ENCODE data around the gene UAP1.

The UAP1 gene

DNA sequence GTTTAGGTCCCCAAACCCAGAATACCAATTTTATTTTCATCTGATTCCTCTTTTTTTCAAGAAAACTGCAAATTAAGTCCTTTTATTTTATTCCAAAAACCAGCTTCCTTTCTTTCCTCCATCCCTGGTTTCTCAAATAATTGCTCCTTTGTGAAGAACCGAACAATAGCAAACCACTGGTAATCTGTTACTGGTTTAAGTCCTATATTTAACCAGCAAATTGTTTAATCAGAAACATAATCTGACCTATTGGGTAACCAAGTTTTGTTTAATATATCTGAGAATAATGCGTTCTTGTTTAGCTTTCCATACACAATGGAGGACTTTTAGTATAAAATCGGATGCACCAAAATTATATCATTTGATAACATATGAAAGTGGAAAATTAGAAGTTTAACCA is 57.6 kb downstream of the UAP1 start:
- no peak for DNase-seq

DNA sequence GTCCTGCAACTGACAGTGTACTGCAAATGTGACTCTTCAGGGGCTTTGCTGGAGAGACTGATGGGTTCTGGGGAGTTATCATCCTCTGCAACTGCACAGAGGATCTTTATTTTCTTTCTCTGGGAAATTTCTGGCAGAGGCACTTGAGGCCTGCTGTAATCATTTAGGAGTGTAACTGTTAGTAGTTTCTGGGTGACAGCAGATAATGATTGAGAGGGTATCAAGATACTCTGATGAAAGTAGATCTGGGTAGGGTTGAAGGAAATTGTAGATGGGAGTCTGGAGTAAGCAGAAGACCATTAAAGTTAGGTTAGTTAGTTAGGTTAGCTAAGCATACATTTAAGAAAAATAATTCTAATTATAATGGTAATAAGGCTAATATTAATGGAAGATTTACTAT is 59.7 kb downstream of the UAP1 start:
- no peak for DNase-seq

DNA sequence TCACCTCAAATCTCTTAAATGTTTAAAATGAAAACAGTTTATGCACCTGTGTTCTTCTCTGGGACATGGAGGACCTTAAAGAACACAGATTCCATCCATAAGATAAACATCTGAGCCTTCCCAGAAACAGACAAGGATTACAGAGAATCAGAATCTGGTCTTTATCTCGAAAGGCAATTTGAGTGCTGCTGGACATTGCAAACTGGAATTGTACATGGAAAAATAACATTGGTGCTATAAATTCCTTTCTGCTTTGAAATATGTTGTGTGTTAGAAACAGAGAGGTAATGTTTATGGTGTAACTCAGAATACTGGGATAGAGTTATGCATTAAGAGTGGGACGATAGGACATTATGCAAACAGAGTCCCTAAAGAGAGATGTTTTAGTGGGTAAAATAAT is 64.2 kb downstream of the UAP1 start:
- DNase-seq = no peak

DNA sequence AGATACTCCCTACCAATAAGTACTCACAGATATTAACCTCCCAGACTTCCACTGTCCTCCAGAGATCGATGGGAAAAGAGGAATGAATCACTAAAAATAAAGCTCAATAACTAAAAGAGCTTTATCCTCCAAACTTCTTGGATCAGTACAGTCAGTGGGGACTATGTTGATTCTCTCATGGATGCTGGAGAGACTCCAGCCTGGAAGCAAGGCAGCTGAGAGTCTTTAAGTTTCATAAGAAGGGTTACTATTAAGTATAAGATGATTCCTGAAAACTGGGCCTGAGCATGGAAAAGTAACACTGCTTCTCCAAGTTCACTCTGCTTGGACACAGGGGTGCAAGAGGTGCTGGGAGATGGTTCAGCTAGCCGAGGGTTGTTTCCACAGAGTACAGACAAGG is 64.6 kb downstream of the UAP1 start:
- DNase-seq = no peak

DNA sequence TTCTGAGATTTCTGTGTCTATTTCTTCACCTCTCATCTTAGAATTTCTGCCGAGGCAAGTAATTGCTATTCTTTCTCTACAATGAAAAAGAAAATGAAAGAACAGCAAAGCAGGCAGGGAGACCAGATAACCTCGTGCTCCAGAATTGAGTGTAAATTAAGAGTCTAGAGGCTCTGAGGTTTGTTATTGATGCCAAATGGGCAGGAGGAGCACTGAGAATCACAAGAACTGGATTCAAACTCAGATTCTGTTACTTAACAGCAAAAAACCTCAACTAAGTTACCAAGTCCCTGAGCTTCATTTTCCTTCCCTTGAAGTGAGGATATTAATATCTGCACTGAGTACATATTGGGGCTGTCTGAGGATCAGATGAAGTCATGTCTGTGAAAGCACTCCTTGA is 65.2 kb downstream of the UAP1 start:
- no peak for DNase-seq

DNA sequence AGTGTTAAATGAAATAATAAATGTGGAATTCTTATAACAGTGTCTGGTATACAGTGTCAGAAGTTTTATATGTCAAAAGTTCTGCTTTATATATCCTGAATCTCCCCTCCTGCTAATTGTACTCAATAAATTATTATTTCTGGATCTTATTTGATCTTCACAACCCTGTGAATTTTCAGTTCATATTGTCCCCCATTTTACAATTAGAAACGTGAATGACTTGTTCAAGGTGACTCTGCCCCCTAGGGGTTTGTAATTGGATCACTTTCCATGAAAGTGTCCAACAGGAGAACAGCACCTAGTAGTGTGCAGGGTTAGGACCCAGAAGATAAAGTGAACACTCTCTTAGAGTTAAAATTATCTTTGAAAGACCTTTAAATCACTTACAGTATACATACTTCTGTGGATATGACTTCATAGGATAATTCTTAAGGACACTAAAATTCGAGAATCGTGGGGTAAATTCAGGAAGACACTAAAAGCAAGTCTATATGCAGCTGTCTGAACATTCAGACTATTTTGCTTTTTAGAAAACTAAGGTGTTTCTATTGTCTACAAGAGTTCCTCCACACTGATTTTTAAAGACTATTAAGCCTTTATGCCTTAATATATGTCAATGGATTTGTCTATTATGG is 66.3 kb downstream of the UAP1 start:
- no peak for DNase-seq

DNA sequence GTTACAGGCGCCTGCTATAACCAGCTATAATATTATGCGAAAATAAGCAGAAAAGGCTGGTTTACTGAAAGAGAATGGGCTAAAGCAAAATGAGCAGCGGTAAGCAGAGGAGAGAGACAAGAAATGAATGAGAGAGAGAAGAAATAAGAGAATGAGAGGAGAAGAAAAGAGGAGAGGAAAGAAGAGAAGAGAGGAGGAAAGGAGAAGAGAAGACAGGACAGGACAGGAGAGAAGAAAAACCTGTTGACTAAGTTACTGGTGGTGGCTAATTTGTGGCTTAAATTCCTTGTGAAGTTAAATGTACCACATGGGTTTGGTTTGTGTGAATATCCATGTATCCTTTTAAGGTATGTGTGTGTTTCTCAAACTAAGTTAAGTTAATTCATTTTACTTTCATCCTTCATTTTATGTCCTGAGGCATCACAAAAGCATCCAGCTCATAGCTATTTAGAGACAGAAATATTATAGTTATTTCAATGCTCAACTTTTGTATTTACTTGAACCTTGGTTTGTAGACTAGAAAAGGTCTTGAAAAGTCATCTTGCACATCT is 67.6 kb downstream of the UAP1 start:
- no peak for DNase-seq

DNA sequence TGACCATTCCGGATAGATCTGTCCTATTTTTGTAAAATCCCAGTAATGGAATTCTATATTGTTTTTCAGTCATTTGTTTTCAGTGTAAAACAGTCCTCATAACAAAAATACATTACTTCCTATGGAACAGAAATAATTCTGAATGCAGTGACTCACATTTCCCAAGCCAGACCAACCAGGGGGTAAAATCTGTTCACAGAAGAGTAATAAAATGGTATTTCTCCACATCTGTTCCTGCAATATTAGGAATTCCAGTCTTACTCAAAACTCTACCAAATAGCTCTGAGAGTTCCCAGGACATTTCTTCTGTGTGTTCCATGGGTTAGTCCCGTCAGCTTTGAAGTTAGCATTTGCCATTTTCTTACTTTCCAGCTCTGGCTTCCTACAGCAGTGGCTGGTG is 68.1 kb downstream of the UAP1 start:
- DNase-seq = no peak

DNA sequence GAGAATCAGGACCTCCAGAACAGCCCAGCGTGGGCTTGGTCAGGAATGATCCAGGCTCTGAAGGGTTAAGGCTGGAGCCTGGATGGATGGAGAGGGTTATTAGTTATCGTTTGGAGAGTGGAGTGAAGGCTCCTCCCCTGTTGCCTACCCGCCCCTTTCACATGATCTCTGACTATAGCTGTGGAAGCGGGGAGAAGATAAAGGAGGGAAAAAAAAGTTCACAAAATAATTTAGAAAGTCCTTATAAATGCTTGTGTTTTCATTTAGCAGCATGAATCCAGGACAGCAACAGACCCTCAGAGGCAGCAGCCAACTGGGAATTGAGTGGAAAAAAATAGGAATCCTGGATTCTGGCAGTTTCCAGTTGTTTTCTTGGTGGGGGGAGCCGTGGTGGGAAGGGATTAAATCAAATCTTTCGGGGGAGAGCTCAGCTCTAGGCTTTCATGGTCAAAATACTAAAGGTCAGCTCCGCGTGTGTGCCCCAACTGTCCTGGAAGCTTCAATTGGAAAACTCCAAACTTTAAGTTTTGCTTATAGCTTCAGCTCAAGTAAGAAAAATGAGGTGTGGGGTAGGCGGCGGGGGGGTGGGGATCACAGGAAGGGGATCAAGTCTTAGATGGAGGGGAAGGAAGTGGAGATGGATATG is 70.1 kb downstream of the UAP1 start:
- peak; percentile 29 for DNase-seq

DNA sequence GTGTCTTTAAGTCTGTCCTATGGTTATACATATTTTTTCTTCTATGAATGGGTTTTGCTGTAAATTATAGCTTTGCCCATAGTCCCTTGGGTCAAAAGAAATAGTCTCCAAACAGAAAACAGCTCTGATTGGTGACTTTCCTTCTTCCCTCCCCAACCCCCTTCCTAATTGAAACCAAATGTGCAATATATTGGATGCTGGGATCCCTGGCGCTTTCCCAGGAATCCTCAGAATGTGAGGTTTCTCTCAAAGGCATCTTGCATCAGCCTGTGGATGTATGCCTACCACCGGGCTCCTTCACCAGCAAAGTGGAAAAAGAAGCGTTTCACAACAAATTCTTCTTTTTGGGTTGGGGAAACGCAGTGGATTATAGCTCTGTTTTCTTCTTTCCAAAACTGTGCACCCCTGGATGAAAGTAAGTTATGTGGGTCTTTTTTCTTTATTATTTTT is 70.7 kb downstream of the UAP1 start, which contains the start of gene DDR2:
DDR2 (plus strand) TSS at position 248 of the 450 bp plus-strand sequence. CDS start 86,600 bp downstream, outside the sequence.
- DNase-seq = no peak

DNA sequence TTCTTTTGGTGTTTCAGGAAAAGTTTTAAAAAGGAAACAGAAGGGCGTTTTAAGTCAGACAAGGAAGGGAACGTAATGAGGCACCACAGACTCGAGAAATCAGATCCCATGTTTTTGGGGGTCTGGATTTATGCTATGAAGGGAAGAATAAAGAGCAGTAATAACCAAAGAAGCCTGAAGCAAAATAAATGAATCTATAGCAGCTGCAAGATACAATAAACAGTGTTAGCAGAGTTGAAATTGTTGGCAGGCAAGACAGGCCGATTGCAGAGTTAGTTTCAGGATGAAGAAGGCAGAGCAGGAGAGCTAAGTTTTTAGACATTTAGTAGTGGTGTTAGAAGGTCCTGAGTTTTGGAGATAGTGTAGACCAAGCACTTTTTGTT is 71.2 kb downstream of the UAP1 start:
- no peak for DNase-seq

DNA sequence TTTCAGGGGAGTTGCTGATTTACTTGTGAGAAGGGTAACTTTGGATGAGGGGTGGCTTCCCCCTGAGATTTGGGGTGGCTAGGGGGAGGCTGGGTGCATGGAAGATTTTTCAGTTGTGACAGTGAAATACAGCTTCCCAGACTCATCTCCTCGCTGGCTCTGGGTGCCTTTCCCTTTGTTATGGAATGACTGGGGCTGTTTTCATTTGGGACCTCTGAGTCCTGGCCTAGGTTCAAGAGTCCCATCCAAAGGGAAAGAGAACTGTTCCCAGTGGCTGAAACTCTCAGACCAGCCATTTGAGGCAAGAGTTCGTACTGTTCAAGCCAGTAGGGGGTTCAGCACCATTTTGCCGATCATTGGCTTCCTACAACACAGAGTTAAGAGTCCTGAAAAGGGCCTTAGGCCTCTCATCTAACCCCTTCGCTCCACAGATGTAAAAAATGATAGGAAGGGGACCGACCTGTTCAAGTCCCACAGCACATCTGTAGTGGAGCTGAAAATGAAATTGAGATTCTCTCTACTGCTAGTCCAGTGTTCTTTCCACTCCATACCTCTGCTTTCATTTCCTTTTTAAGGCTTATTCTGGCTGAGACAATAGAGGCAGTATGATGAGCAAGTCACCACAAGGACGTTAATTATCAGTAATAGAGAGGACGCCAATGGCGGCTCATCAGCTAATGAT is 71.7 kb downstream of the UAP1 start:
- DNase-seq = no peak

DNA sequence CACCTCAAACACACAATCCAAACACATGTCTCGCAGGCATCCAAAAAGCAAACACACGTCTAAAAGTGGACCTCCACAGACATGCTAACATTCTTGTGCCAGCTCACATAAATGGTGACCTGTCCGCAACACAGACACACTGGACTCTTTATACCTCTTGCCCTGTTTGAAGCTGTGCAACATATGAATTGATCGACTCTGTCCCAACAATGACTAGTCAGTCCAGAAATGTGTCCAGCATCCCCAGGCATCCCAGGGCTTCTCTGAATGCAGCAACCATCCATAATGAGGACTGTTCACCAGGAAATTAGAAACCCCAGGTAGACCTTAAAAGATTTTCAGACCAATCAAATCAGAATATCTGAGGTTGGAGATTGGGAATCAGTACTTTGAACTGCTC is 73.9 kb downstream of the UAP1 start:
- DNase-seq = no peak

DNA sequence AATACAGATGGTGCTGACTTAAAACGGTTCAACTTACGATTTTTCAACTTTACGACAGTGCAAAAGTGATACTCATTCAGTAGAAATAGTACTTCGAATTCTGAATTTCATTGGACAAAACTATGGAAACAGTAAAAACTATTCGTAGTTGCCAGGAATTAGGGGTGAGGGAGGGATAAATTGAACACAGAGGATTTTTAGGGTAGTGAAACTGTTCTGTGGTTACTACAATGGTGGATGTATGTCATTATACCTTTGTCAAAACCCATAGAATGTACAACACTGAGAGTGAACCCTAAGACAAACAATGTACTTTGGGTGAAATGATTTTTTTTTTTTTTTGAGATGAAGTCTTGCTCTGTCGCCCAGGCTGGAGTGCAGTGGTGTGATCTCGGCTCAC is 78.2 kb downstream of the UAP1 start:
- DNase-seq = no peak

DNA sequence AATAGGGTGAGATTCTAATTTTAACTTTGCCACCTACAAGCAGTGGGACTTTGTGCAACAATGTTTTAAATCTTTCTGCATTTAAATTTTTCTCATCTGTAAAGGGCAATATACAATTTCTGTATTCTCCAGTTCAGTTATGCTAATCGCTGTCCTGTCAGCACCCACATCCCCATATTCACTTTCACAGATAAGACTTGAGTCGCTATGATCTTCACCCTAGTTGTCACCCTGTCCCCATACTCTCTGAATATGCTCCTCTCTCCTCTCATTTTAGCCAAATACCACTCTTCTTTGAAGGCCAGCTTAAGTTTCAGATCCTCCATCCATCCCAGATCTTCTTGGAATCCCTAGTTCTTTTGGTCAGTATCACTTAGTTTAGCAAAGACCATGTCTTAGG is 79.6 kb downstream of the UAP1 start:
- DNase-seq = no peak

DNA sequence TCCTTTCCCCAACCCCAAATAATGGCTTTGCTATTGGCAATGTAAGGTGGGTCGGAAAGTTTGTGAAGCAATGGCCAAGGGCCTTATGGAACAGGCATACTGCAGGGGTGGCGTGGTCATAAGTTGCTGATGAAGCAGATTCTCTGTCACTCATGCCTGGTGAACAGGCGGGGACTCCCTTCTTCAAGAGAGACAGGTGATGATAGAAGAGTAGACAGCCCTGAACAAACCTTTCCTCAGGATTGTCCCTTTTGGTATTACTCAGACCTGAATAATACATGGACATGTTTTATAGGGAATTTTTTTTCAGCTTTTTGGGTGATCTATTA is 83.4 kb downstream of the UAP1 start:
- no peak for DNase-seq

DNA sequence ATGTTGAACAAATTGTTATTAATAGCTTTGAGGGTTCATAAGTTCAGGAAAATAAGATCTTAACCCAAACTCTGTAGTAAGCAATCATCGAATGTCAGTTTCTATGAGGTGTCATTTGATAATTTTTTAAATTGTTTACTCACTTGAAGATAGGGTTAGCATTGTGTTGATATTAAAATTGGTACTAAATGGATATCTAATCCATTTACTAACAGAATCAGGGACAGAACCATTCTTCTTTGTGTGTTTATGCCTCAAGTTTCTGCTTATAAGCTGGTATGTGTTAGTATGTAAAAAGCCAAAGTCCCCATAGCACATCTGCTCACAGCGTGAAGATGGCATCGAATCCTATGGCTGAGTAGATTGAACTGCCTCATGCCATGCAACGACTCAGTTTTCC is 84.1 kb downstream of the UAP1 start:
- no peak for DNase-seq

DNA sequence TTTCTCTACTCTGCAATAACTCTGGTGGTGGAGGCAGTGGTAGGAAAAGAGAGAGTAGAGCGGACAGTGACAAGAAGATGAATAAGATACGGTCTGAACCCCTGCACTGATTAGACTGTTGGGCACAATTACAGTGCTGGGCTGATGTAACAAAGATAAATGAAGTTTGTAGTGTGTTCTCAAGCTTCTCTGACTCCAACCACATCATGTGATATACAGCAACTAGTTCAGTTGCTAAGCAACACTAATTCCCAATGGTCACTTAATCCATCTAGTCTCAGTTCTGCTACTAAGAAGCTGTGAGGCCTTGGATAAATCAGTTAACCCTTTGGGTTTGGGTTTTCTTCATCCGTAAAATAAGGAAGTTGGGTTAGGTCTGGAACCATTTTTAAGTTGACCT is 88.1 kb downstream of the UAP1 start:
- DNase-seq = no peak

Measured in retina (tissue), 1 donor.